Upper lobe of left lung (tissue), 4 donors: ENCODE measurements around the gene MED25.

Source experiments
- EP300 ChIP-seq, 4 donors: sonication (generic); formaldehyde crosslinking; IDR thresholded peaks; one replicate each; pipeline ENCODE4 v1.5.1; 2017; ENCODE audit warnings: antibody characterized with exemption in 4 of 4, control low read depth in 2 of 4
- POLR2A ChIP-seq, 4 donors: fragments of 450-650 bp; IDR thresholded peaks; one replicate each; pipeline ENCODE4 v1.5.1; 2016 to 2017; ENCODE audit warnings: antibody characterized with exemption in 4 of 4, mild to moderate bottlenecking in 2 of 4
- POLR2AphosphoS5 ChIP-seq, 2 donors: sonication (generic); formaldehyde crosslinking; IDR thresholded peaks; one replicate each; pipeline ENCODE4 v1.5.1; 2017; ENCODE audit warnings: antibody characterized with exemption in 2 of 2
- TF ChIP-seq, protein P1 (sequence below), 6 experiments: fragments of 450-650 bp in 4 of 6; fragments of 200-600 bp in 2 of 6; sonication (generic) in 2 of 6; IDR thresholded peaks; one replicate each; pipeline ENCODE4 v1.5.1; 2016 to 2019; ENCODE audit warnings: antibody characterized with exemption in 6 of 6

- TF ChIP-seq POLR2A (IDR thresholded peaks at IDR 0.05): no peak
- TF ChIP-seq, protein P1, sequence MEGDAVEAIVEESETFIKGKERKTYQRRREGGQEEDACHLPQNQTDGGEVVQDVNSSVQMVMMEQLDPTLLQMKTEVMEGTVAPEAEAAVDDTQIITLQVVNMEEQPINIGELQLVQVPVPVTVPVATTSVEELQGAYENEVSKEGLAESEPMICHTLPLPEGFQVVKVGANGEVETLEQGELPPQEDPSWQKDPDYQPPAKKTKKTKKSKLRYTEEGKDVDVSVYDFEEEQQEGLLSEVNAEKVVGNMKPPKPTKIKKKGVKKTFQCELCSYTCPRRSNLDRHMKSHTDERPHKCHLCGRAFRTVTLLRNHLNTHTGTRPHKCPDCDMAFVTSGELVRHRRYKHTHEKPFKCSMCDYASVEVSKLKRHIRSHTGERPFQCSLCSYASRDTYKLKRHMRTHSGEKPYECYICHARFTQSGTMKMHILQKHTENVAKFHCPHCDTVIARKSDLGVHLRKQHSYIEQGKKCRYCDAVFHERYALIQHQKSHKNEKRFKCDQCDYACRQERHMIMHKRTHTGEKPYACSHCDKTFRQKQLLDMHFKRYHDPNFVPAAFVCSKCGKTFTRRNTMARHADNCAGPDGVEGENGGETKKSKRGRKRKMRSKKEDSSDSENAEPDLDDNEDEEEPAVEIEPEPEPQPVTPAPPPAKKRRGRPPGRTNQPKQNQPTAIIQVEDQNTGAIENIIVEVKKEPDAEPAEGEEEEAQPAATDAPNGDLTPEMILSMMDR (IDR thresholded peaks at IDR 0.05): no peak
- TF ChIP-seq POLR2AphosphoS5 (IDR thresholded peaks at IDR 0.05): no peak
- TF ChIP-seq EP300 (IDR thresholded peaks at IDR 0.05): no peak
Measured at GRCh38 chr19:49792829-49793560, 25.1 kb upstream of the MED25 start.
